IMR-90 (cell line): ENCODE results near the gene MRPS34. TPM values are rescaled to one million over a fixed set of nuclear protein-coding genes. Genes with fewer than 3 reads are reported as not detected.

Source experiments
- ATAC-seq: fragments of 200-7000 bp; cut with Tn5 transposase; 2 replicates; pipeline ENCODE4 v1.9.1; 2020; ENCODE audit warnings: low read depth, mild to moderate bottlenecking, moderate library complexity
- BruUV-seq: library from RNA; stranded (reverse); fragments of 400-500 nt; replicated peaks from 2 replicates; lab custom pipeline; 2021; lab: Mats Ljungman, UMichigan
- CTCF ChIA-PET: fragments of 300-600 bp; formaldehyde crosslinking; extraction: SDS; loops from one replicate; lab custom pipeline; 2021; ENCODE audit warnings: antibody characterized with exemption; lab: Yijun Ruan, JAX
- POLR2A ChIA-PET: fragments of 300-600 bp; sonication (Branson Sonifier 250); formaldehyde crosslinking; loops from one replicate; lab custom pipeline; 2022; ENCODE audit warnings: antibody characterized with exemption; ENCODE audit not compliant: unreplicated experiment; lab: Charles Lee
- DNase-seq: peaks from one replicate; pipeline ENCODE4 v3.0.0; 2013
- H2AFZ ChIP-seq: replicated peaks from 2 replicates; pipeline ENCODE3; 2013; ENCODE audit warnings: low read length, mild to moderate bottlenecking; ENCODE audit not compliant: poor library complexity
- H2AK5ac ChIP-seq: 2 replicates; pipeline ENCODE4 v1.6.1; 2013; ENCODE audit warnings: low read depth, low read length, inconsistent platforms
- H2AK9ac ChIP-seq: replicated peaks from 2 replicates; pipeline ENCODE3; 2013; ENCODE audit warnings: mild to moderate bottlenecking, low read depth, low read length, moderate library complexity; ENCODE audit not compliant: poor library complexity
- H2BK120ac ChIP-seq: 2 replicates; pipeline ENCODE4 v1.6.1; 2013; ENCODE audit warnings: low read depth, low read length, inconsistent platforms
- H2BK15ac ChIP-seq: 3 replicates; pipeline ENCODE4 v1.6.1; 2013; ENCODE audit warnings: low read depth, low read length, inconsistent platforms
- H2BK20ac ChIP-seq: 2 replicates; pipeline ENCODE4 v1.6.1; 2013; ENCODE audit warnings: low read depth, mild to moderate bottlenecking, inconsistent platforms, low read length, moderate library complexity
- H2BK5ac ChIP-seq: 2 replicates; pipeline ENCODE4 v1.6.1; 2013; ENCODE audit warnings: mild to moderate bottlenecking, low read depth, low read length, inconsistent platforms; ENCODE audit not compliant: poor library complexity, severe bottlenecking
- H3K14ac ChIP-seq: replicated peaks from 2 replicates; pipeline ENCODE4 v1.6.1; 2013; ENCODE audit warnings: low read depth, low read length, inconsistent platforms
- H3K18ac ChIP-seq: 2 replicates; pipeline ENCODE4 v1.6.1; 2013; ENCODE audit warnings: low read depth, low read length, control low read depth
- H3K23ac ChIP-seq: 2 replicates; pipeline ENCODE4 v1.6.1; 2013; ENCODE audit warnings: low read depth, low read length, inconsistent platforms
- H3K27ac ChIP-seq: 2 replicates; pipeline ENCODE4 v1.5.1; 2013; ENCODE audit warnings: mild to moderate bottlenecking, control low read depth, low read length; ENCODE audit not compliant: insufficient read depth
- H3K27me3 ChIP-seq: 2 replicates; pipeline ENCODE4 v1.6.1; 2013; ENCODE audit warnings: low read length; ENCODE audit not compliant: control insufficient read depth, insufficient read depth
- H3K36me3 ChIP-seq: 2 replicates; pipeline ENCODE4 v1.6.1; 2013; ENCODE audit warnings: low read length, mixed read lengths; ENCODE audit not compliant: control insufficient read depth, insufficient read depth
- H3K4ac ChIP-seq: 2 replicates; pipeline ENCODE4 v1.6.1; 2013; ENCODE audit warnings: low read depth, low read length, inconsistent platforms
- H3K4me1 ChIP-seq: 2 replicates; pipeline ENCODE4 v1.6.1; 2013; ENCODE audit warnings: low read length, mixed read lengths; ENCODE audit not compliant: control insufficient read depth, insufficient read depth
- H3K4me2 ChIP-seq: 2 replicates; pipeline ENCODE4 v1.6.1; 2013; ENCODE audit warnings: low read depth, mild to moderate bottlenecking, control low read depth, low read length, moderate library complexity
- H3K4me3 ChIP-seq: 2 replicates; pipeline ENCODE4 v1.5.1; 2013; ENCODE audit warnings: low read depth, mild to moderate bottlenecking, control low read depth, low read length, moderate library complexity; ENCODE audit not compliant: insufficient read depth
- H3K56ac ChIP-seq: 2 replicates; pipeline ENCODE4 v1.6.1; 2013; ENCODE audit warnings: low read length, inconsistent platforms; ENCODE audit not compliant: insufficient read depth; ENCODE audit errors: extremely low read depth
- H3K79me1 ChIP-seq, 2 experiments: 2 replicates each; pipeline ENCODE4 v1.6.1; 2013; ENCODE audit warnings: low read length in 2 of 2, inconsistent platforms in 1 of 2, low read depth in 1 of 2
- H3K9ac ChIP-seq: 2 replicates; pipeline ENCODE4 v1.6.1; 2013; ENCODE audit warnings: low read depth, low read length, control low read depth
- H3K9me1 ChIP-seq: 2 replicates; pipeline ENCODE4 v1.6.1; 2013; ENCODE audit warnings: low read length, inconsistent platforms; ENCODE audit not compliant: insufficient read depth
- H3K9me3 ChIP-seq: 2 replicates; pipeline ENCODE4 v1.6.1; 2013; ENCODE audit warnings: low read length; ENCODE audit not compliant: control insufficient read depth, insufficient read depth
- H4K20me1 ChIP-seq: 2 replicates; pipeline ENCODE4 v1.6.1; 2013; ENCODE audit warnings: low read length, inconsistent platforms; ENCODE audit not compliant: insufficient read depth
- H4K5ac ChIP-seq: 2 replicates; pipeline ENCODE4 v1.6.1; 2013; ENCODE audit warnings: mild to moderate bottlenecking, low read depth, low read length, control low read depth
- H4K8ac ChIP-seq, 2 experiments: 2 replicates each; pipeline ENCODE4 v1.6.1; 2013; ENCODE audit warnings: low read depth in 2 of 2, low read length in 2 of 2, control low read depth in 1 of 2, inconsistent platforms in 1 of 2
- H4K91ac ChIP-seq: 2 replicates; pipeline ENCODE4 v1.6.1; 2013; ENCODE audit warnings: low read depth, low read length, inconsistent platforms; ENCODE audit not compliant: insufficient read depth
- BHLHE40 ChIP-seq: fragments of 150-350 bp; IDR thresholded peaks from 2 replicates; pipeline ENCODE4 v1.6.1; 2016; ENCODE audit warnings: mild to moderate bottlenecking, low read depth, low read length
- CEBPB ChIP-seq: IDR thresholded peaks from 2 replicates; pipeline ENCODE4 v1.6.1; 2012; ENCODE audit warnings: low read depth, low read length, improper control_type of control experiment
- CHD1 ChIP-seq: IDR thresholded peaks from 2 replicates; pipeline ENCODE4 v1.6.1; 2012; ENCODE audit warnings: low read depth, low read length, improper control_type of control experiment
- CTCF ChIP-seq: conservative IDR thresholded peaks from 2 replicates; pipeline ENCODE4 v1.5.1; 2012; ENCODE audit warnings: mild to moderate bottlenecking, low read depth, low read length, improper control_type of control experiment
- FOS ChIP-seq: fragments of 150-350 bp; IDR thresholded peaks from 2 replicates; pipeline ENCODE4 v1.6.1; 2016; ENCODE audit warnings: low read depth, low read length
- MAFK ChIP-seq: IDR thresholded peaks from 2 replicates; pipeline ENCODE4 v1.6.1; 2012; ENCODE audit warnings: low read depth, low read length, improper control_type of control experiment
- MAZ ChIP-seq: IDR thresholded peaks from 2 replicates; pipeline ENCODE4 v1.6.1; 2012; ENCODE audit warnings: low read depth, mild to moderate bottlenecking, low read length, improper control_type of control experiment, moderate library complexity, borderline replicate concordance
- MXI1 ChIP-seq: IDR thresholded peaks from 2 replicates; pipeline ENCODE4 v1.6.1; 2012; ENCODE audit warnings: low read depth, mild to moderate bottlenecking, low read length, moderate library complexity, borderline replicate concordance
- NFE2L2 ChIP-seq: fragments of 150-350 bp; IDR thresholded peaks from 2 replicates; pipeline ENCODE4 v1.6.1; 2016; ENCODE audit warnings: low read depth, mild to moderate bottlenecking, low read length
- POLR2A ChIP-seq: IDR thresholded peaks from 2 replicates; pipeline ENCODE4 v1.6.1; 2012; ENCODE audit warnings: mild to moderate bottlenecking, low read depth, low read length
- RAD21 ChIP-seq: IDR thresholded peaks from 2 replicates; pipeline ENCODE4 v1.6.1; 2012; ENCODE audit warnings: low read length, improper control_type of control experiment
- RCOR1 ChIP-seq: IDR thresholded peaks from 2 replicates; pipeline ENCODE4 v1.6.1; 2012; ENCODE audit warnings: mild to moderate bottlenecking, low read length, improper control_type of control experiment; ENCODE audit not compliant: insufficient replicate concordance
- RFX5 ChIP-seq: IDR thresholded peaks from 2 replicates; pipeline ENCODE4 v1.8.0; 2012; ENCODE audit warnings: low read depth, mild to moderate bottlenecking, low read length, moderate library complexity
- SMC3 ChIP-seq: fragments of 150-350 bp; IDR thresholded peaks from 2 replicates; pipeline ENCODE4 v1.6.1; 2016; ENCODE audit warnings: low read depth, mild to moderate bottlenecking, antibody characterized with exemption, low read length, moderate library complexity
- USF2 ChIP-seq: fragments of 150-350 bp; IDR thresholded peaks from 2 replicates; pipeline ENCODE4 v1.6.1; 2017; ENCODE audit warnings: mild to moderate bottlenecking, antibody characterized with exemption, low read length, low read depth
- WGBS, 2 experiments: methylation state at CpG; one replicate each; pipeline versions ENCODE4 v1.1.5 to v1.1.7; 2013; ENCODE audit warnings: missing lambda C conversion rate in 2 of 2; ENCODE audit not compliant: insufficient read length in 1 of 2; ENCODE audit errors: extremely low coverage in 2 of 2; 5-methylcytosine and 5-hydroxymethylcytosine counted together
- dilution Hi-C: fragments of 300-500 bp; cut with HindIII; formaldehyde crosslinking; loops from one replicate; pipeline ENCODE4 v1.14.3; 2018; ENCODE audit warnings: low sequenced_read_pairs; ENCODE audit not compliant: unreplicated experiment
- in situ Hi-C: fragments of 300-500 bp; cut with MboI; formaldehyde crosslinking; loops from 3 replicates; pipeline ENCODE4 v1.14.3; 2019; ENCODE audit warnings: low sequenced_read_pairs, inconsistent platforms, mixed read lengths
- intact Hi-C: fragments of 100-400 bp; cut with micrococcal nuclease; formaldehyde crosslinking; loops from 2 replicates; pipeline ENCODE4 v1.10.0; 2022
- polyA plus RNA-seq, 3 experiments: library from polyadenylated mRNA; depleted of rRNA; stranded (reverse); fragments of >200 nt; gene quantifications; 2 replicates each; pipeline ENCODE4 v1.2.3, GENCODE V29; 2012; ENCODE audit warnings: low replicate concordance in 1 of 3
- total RNA-seq: library from RNA; depleted of rRNA; stranded (reverse); fragments of >200 nt; gene quantifications from 2 replicates; pipeline ENCODE4 v1.2.3, GENCODE V29; 2012
- TF ChIP-seq, protein P1 (sequence below): fragments of 150-350 bp; IDR thresholded peaks from 2 replicates; pipeline ENCODE4 v1.6.1; 2016; ENCODE audit warnings: low read depth, mild to moderate bottlenecking, low read length, moderate library complexity, borderline replicate concordance

Gene MRPS34
- total and polyA plus RNA-seq, 2 of the 4 experiments (the other 2 are of a cell fraction), result 68.5 to 80.4 TPM

DNA sequence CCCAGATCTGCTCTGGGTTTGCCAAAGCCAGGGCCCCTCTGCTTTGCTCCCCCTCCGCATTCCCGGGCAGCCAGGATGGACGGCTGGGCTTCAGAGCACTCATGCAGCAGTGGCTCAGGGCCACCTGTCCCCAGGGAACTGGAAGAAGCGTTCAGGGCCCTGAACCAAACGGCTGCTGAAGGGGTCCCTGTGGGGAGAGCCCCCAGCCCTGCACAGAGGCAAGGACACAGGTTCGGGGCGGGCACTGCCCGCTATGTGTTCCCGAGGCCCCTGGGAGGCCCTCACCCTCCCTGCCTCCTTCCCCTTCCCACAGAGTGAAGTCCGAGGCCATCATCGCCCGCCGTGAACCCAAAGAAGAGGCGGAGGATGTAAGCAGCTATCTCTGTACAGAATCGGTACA lies 12.0 kb downstream of the MRPS34 start:
- H3K4ac ChIP-seq, result no peak overlapping the region
- dilution Hi-C loops, result no loop called here
- WGBS, 2 experiments, result 94% methylated on average over 9 of the region's 15 CpGs; no CpG with 5 or more reads in 1 of the 2 experiments
- no peak overlapping the region for H3K14ac ChIP-seq
- no peak overlapping the region for H2BK5ac ChIP-seq
- intact Hi-C loops, result no loop called here
- no peak overlapping the region for H3K23ac ChIP-seq
- no peak overlapping the region for H2BK15ac ChIP-seq
- no peak overlapping the region for H4K8ac ChIP-seq
- no TSS peak for BruUV-seq
- no peak overlapping the region for H3K4me2 ChIP-seq
- no peaks in the 10 kb centered on the region for H3K79me1 ChIP-seq
- no peak overlapping the region for H3K27ac ChIP-seq
- H3K56ac ChIP-seq, result no peak overlapping the region
- H3K4me3 ChIP-seq, result no peak overlapping the region
- H4K91ac ChIP-seq, result no peak overlapping the region
- H3K9me1 ChIP-seq, result no peaks in the 10 kb centered on the region
- DNase-seq (no peak), ATAC-seq (no peak)
- H2BK20ac ChIP-seq, result no peak overlapping the region
- ChIA-PET CTCF (no interaction called here), POLR2A (no interaction called here)
- no peaks in the 10 kb centered on the region for H3K27me3 ChIP-seq
- no peak overlapping the region for H4K5ac ChIP-seq
- H2AK5ac ChIP-seq, result no peak overlapping the region
- no peak overlapping the region for H3K9ac ChIP-seq
- no peaks in the 10 kb centered on the region for H3K4me1 ChIP-seq
- H2AFZ ChIP-seq, result no peak overlapping the region
- no peak overlapping the region for H3K18ac ChIP-seq
- no peaks in the 10 kb centered on the region for H4K20me1 ChIP-seq
- peaks cover 71% of the 10 kb centered on the region for H3K36me3 ChIP-seq
- no peaks in the 10 kb centered on the region for H3K9me3 ChIP-seq
- H2AK9ac ChIP-seq, result no peak overlapping the region
- no peak overlapping the region for H2BK120ac ChIP-seq
- in situ Hi-C loops, result loop anchor here (5.0 kb wide), 1 partner anchor 49 kb away; no protein-coding TSS in a partner anchor
- TF ChIP-seq BHLHE40 (no peak), SMC3 (no peak), NFE2L2 (no peak), CTCF (no peak), RFX5 (no peak), MXI1 (no peak), USF2 (no peak), CEBPB (no peak), CHD1 (no peak), MAZ (no peak), POLR2A (no peak), RAD21 (no peak), MAFK (no peak), FOS (no peak), RCOR1 (no peak)
- TF ChIP-seq, protein P1, sequence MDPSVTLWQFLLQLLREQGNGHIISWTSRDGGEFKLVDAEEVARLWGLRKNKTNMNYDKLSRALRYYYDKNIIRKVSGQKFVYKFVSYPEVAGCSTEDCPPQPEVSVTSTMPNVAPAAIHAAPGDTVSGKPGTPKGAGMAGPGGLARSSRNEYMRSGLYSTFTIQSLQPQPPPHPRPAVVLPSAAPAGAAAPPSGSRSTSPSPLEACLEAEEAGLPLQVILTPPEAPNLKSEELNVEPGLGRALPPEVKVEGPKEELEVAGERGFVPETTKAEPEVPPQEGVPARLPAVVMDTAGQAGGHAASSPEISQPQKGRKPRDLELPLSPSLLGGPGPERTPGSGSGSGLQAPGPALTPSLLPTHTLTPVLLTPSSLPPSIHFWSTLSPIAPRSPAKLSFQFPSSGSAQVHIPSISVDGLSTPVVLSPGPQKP, result no peak
